HG03469 (cell line): ENCODE data around the gene MEIS3.
"Not testable (repeated sequence)": the region's sequence is repeated elsewhere in the genome, so short reads cannot be mapped to it uniquely, and the experiment has no call there.

Experiments used
- ATAC-seq: cut with Tn5 transposase; IDR thresholded peaks from one replicate; pipeline ENCODE4 v1.9.1; 2021; ENCODE audit warnings: mild to moderate bottlenecking, moderate library complexity, moderate number of reproducible peaks; ENCODE audit not compliant: unreplicated experiment

The MEIS3 gene

DNA sequence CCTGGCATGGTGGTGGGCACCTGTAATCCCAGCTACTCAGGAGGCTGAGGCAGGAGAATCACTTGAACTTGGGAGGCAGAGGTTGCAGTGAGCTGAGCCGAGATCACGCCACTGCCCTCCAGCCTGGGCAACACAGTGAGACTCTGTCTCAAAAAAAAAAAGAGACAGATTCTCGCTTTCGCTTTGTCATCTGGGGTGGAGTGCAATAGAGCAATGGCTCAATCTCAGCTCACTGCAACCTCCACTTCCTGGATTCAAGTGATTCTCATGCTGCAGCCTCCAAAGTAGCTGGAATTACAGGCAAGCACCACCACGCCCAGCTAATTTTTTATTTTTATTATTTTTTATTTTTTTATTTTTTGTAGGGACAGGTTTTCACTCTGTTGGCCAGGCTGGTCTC lies 30.6 kb downstream of the MEIS3 start:
- not testable (repeated sequence) for ATAC-seq

DNA sequence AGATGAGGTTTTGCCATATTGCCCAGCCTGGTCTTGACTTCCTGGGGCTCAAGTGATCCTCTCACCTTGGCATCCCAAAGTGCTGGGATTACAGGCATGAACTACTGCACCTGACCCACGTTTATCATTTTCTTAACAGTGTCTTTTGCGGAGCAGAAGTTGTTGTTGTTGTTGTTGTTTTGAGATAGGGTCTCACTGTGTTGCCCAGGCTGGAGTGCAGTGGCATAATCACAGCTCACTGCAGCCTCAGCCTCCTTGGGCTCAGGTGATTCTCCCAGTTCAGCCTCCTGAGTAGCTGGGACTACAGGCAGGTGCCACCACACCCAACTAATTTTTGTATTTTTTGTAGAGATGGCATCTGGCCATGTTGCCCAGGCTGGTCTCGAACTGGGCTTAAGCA lies 31.7 kb downstream of the MEIS3 start:
- ATAC-seq: not testable (repeated sequence)

DNA sequence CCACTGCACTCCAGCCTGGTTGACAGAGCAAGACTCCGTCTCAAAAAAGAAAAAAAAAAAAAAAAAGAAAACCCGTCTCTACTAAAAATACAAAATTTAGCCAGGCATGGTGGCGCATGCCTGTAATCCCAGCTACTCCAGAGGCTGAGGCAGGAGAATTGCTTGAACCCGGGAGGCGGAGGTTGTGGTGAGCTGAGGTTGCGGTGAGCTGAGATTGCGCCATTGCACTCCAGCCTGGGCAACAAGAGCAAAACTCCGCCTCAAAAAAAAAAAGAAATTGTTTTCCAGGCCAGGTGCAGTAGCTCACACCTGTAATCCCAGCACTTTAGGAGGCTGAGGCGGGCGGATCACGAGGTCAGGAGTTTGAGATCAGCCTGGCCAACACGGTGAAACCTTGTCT lies 32.7 kb downstream of the MEIS3 start:
- ATAC-seq: not testable (repeated sequence)

DNA sequence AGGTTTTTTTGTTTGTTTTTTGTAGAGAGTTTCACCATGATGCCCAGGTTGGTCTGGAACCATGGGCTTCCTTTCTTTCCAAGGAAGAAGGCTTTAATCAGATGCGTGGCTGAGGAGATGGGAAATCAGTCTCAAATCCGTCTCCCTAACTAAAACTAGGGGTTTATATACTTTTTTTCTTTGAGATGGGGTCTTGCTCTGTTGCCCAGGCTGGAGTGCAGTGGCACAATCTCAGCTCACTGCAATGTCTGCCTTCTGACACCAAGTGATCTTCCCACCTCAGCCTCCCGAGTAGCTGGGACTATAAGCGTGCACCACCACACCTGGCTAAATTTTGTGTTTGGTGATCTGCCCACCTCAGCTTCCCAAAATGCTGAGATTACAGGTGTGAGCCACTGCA lies 34.8 kb downstream of the MEIS3 start:
- ATAC-seq: not testable (repeated sequence)

DNA sequence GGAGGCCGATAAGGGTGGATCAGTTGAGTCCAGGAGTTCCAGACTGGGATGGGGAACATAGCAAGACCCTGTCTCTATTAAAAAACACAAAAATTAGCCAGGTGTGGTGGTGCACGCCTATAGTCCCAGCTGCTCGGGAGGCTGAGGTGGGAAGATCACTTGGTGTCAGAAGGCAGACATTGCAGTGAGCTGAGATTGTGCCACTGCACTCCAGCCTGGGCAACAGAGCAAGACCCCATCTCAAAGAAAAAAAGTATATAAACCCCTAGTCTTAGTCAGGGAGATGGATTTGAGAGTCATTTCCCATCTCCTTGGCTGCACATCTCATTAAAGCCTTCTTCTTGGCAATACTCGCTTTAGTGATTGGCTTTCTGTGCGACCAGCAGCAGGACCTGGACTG lies 35.4 kb downstream of the MEIS3 start:
- not testable (repeated sequence) for ATAC-seq

DNA sequence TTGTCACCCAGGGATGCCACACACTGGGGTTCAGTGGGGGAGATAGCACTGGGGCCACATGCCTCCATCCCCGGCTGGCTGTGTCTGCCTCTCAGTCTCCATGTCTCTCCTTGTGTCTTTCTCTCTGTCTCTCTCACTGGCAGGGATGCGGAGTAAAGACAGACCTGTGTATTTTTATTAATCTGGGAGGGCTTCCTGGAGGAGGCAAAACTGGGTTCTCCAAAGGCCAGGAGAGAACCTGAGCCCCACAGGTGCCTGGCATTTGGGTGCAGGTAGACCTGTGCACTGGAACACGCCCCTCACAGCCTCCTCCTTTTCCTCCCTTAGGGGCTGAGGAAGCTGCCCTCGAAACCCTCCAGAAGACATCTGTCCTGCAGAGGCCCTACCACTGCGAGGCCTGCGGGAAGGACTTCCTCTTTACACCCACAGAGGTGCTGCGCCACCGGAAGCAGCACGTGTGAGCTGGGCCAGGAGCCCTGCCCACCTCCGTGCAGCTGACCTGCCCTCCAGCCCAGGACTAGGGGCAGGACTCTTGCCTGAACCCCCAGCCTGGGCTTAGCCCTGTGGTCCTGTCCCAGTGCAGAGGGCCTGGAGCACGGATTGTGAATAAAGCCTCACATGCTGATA lies 37.6 kb downstream of the MEIS3 start:
- ATAC-seq: no peak

DNA sequence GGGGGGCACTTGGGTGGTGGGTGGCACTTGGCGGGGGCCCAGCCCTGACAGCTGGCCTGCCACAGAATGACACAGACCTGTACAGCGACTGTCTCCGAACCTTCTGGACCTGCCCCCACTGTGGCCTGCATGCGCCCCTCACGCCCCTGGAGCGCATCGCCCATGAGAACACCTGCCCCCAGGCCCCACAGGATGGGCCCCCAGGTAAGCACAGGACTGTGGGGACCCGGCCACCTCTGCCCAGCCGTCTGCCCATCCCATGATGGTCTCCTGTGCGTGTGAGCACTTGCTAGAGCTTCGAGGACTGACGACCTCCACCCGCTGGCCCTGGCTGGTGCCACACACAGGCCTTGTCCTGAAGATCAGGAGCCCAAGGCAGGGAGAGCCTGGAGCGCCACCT lies 38.2 kb downstream of the MEIS3 start:
- no peak for ATAC-seq

DNA sequence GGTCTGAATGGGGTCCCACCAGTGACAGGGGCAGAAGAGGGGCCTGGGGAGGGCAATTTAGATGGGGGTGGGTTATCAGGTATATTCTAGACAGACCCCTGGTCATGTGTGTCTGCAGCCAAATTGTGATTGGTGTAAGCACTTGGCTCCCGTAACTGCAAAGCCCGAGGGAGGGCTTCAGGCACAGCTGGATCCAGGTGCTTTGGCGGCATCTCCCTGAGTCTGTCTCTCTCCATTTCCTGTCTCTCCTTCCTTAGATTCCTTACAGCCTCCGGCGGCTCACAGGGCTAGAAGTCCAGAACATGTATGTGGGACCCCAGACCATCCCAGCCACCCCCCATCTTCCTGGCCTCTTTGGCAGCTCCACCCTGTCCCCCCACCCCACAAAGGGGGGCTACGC lies 38.8 kb downstream of the MEIS3 start:
- ATAC-seq: no peak

DNA sequence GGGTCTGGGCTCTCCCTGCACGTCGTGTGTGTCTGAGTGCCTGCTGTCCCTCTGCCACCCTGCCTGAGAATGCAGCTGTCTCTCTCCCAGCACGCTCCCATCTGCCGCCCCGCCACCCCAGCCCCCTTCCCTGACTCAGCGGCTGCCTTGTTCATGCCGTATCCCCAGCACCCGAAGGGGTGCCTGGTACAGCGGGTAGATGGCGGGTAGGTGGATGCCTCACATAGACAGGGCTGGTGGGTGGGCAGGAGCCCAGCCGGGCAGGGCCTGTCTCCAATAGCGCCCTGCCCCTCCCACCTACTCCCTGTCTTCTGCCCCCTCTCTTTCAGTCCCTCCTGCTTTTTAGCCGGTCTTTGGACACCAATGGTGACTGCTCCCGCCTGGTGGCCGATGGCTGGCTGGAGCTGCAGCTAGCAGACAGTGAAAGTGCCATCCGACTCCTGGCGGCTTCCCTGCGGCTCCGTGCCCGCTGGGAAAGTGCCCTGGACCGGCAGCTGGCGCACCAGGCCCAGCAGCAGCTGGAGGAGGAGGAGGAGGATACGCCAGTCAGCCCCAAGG lies 39.9 kb downstream of the MEIS3 start:
- ATAC-seq: no peak

DNA sequence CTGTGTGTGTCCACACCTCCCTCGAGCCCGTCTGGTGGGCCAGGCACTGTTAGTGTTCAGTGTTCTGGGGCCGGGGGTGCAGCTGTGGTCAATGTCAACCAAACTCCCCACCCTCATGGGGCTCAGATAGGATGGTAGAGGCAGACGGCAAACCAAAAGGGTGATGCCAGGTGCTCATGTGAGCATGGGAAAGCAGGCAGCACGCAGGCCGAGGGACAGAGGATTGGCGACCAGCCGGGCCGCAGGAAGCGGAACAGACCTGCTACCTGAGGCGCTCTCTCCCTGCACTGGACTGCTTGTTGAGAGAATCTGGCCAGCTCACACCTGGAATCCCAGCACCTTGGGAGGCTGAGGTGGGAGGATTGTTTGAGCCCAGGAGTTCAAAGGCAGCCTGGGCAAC lies 41.1 kb downstream of the MEIS3 start:
- no peak for ATAC-seq

DNA sequence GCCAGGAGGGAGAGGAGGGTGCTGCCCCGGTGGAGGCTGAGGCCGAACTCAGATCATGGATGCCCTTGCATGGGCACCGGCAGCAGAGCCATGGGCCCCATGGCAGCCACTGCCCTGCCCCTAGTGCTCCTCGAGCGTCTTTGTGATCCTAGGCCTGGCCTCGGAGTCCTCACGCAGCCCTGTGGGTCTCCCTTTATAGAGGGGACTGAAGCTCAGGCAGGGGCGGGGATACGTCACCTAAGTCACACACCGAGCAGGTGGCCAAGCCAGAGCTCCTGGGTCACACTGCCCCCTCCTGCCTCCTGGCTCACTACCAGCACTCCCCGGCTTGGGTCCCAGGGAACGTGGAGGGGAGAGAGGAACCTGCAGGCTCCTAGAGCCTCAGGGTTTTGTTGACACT lies 41.5 kb downstream of the MEIS3 start:
- no peak for ATAC-seq

DNA sequence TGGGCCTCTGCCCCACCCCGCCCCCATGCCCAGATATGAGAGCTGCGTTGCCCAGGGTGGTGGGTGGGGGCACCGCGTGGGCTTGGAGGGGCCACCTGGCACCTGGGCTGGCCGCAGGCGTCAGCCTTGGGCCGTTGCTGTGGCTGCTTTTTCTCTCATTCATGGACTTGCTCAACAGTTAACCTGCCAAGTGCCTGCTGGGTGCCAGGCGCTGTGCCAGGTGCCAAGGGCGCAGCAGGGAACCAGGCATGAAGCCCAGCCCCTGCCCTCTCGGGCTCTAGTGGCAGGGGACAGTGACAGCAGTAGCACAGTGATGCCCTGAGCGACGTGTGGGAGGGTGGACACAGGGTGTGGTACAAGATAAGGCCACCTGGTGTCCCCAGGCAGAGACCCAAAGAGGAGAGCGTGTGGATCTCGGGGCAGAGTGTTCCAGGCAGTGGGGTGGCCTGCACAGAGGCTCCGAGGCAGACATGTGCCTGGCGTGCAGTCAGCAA lies 42.1 kb downstream of the MEIS3 start:
- ATAC-seq: no peak

DNA sequence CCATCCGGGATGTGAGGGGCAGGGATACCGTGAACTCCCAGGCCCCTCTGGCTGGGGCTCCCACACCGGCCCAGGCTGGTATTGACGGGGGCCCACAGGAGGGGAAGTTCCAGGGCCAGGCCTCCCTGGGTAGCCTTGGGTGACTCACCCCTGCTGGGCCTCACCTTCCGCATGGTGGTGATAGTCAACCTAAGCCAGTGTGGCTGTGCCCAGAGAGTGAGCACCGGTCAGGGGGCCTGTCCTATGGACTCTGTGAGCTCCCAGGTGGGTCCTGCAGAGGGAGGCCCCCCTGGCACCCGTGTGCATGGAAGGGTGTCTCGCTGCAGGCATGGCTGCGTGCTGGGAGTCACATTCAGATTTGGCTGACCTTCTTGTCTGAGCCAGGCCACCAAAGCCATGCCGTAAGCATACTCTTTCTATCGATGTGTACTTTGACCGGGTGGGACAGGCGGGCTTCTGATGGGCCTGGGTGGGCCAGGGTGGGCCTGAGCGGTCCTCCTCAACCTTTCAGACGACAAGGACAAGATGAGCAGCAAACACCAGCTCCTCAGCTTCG lies 42.7 kb downstream of the MEIS3 start:
- no peak for ATAC-seq

DNA sequence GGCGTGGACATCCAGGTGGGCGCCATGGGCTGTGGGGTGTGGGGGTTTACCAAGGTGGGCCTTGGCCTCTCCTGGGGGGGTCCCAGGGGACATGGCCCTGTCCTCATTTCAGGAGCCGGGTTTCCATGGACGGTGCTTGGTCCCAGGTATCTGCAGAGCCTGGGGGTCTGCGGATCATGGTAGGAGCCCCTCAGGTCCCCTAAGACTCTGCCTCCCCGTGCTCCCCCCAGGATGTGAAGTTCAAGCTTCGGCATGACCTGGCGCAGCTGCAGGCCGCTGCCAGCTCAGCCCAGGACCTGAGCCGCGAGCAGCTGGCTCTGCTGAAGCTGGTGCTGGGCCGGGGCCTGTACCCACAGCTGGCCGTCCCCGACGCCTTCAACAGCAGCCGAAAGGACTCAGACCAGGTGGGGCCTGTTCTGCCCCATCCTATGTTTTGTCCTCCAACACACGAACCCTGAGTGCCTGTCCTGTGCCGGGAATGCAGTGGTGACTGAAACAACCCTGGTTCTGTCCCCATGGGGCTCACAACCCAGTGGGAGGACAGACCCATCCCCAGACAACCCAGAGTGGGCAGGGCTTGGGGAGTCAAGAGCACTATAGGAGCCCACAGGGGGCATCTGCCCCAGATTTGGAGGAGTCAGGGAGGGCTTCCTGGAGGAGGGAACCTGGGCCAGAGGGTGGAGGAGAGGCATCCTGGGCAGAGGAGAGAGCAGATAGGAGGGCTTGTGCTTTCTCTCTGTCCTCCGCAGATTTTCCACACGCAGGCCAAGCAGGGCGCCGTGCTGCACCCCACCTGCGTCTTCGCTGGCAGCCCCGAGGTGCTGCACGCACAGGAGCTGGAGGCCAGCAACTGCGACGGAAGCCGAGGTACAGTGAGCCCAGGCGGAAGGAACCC lies 43.4 kb downstream of the MEIS3 start:
- ATAC-seq: no peak

DNA sequence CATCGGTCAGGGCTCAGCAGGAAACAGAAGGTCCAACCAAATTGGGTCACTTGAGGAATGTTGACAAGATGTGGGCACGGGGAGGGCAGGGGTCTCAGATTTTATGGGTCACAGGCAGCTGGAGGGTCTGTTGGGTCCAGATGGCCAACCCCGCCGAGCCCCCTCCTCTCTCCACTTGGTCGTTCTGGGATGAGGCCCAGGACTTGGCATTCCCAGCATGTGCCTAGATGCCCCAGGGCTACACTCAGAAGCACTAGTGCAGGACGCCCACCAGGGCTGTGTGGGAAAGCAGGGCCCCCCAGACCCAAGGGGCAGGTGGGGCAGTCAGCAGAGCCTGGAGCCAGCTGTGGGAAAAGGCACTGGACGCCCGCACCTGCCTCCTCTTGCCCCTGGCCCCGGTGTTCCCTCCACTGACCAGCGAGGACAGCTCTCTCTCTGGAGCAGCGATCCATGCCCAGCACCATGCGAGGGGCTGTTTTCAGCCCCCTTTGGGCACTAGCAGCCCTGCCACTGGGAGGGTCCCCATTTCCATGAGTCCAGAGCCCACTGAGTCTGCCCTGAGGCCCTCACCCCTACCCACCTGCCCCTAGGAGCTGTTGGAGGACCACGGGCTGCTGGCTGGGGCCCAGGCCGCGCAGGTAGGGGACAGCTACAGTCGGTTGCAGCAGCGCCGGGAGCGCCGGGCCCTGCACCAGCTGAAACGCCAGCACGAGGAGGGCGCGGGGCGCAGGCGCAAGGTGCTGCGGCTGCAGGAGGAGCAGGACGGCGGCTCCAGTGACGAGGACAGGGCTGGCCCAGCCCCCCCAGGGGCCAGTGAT lies 44.2 kb downstream of the MEIS3 start:
- no peak for ATAC-seq

DNA sequence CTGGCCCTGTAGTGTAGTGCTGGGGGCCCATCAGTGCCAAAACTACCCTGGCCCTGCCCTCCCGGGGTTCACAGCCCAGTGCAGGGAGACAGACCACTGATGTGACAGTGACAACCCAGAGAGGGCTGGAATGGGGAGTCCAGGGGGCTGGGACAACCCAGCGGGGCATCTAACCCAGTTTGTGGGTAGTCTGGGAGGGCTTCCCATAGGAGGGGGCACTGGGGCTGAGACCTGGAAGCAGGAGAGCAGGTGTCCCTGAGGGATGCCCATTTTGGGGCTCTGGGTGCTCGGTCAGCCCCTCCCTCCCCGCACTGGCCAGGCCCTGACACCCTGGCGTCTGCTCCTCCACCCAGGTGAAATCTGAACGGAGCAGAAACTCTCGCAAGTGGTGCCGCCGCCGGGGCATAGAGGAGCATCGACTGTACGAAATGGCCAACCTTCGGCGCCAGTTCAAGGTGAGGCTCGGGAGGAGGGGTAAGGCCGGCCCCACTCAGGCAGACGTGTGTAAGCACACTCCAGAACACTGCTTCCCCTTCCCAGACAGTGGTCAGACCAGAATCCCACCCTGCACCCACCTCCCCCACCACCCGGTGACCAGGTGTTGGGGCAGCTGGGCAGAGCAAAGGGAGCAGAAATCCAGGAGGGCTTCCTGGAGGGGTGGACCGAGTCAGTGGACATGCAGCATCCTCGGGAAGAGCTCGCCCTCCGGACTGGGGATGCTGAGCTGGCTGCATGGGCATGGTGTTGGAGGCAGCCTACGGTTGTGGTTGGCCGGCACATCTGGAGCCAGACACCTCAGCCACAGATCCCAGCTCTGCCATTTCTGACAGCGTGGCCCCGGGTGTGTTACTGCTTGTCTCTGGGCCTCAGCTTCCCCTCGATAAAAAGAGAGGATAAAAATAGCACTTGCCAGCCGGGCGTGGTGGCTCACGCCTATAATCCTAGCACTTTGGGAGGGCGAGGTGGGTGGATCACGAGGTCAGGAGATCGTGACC lies 45.8 kb downstream of the MEIS3 start:
- no peak for ATAC-seq

DNA sequence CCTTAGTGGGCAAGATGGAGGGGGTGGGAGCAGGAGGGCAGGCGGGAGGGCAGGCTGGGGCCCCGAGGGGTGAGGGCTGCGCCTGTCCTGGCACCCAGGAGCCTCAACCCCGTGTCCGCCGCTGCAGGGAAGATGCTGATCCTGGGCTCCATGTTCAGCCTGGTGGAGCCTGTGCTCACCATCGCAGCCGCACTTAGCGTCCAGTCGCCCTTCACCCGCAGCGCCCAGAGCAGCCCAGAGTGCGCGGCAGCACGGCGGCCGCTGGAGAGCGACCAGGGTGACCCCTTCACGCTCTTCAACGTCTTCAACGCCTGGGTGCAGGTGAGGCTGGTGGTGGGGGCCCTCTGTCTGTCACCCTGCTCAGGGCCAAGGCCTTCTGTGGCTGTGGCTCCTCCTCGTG lies 46.7 kb downstream of the MEIS3 start:
- no peak for ATAC-seq

DNA sequence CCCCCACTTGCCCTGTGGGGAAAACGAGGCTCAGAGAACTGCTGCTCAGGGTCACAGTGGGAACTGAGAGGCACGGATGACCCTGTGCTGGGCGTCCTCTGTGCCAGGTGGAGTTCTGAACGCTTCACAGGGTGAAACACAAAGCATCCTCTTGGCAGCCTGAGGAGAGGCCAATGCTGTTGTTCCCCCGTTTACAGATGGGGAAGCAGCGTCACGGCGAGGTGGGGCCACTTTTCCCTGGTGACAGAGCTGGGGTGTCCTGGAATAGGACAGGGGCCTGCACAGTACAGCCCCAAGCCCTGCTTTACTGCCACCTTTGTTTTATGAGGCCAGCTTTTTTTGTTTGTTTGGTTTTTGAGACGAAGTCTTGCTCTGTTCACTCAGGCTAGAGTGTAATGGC lies 48.1 kb downstream of the MEIS3 start:
- no peak for ATAC-seq

DNA sequence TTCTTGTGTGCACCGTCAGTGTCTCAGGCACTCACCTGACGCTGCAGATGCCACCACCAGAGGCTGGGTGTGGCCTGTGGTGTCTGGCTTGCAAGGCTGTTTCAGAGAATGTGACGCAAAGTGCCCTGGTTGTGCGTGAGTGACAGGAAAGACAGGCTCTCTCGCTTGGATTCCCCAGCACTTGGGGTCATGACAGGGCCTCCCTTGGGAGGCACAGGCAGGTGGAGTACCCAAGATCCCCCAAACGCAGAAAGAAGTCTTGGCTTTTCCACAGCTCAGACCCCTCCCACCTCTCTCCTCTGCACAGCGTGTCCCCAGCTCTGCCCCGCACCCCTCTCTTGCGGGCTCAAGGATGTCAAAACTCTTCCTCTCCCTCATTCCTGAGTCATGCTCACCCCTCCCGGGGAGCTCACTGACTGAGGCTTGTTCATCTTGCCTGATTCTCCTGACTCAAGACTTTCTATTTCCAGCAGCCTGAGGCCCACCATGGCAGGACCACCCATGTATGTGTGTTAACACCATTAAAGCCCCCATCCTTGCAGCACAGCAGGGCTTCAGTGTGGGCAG lies 49.2 kb downstream of the MEIS3 start:
- ATAC-seq: no peak
